NOMO-1 treated with dmso at 0.1 percent for 144 hours (cell line): ENCODE data around the gene ICOS.
"Not testable (repeated sequence)": the region's sequence is repeated elsewhere in the genome, so short reads cannot be mapped to it uniquely, and the experiment has no call there.

Source experiments
- DNase-seq: peaks from one replicate; lab custom pipeline; 2025; ENCODE audit not compliant: unreplicated experiment; lab: John Stamatoyannopoulos, UW

ICOS gene

DNA sequence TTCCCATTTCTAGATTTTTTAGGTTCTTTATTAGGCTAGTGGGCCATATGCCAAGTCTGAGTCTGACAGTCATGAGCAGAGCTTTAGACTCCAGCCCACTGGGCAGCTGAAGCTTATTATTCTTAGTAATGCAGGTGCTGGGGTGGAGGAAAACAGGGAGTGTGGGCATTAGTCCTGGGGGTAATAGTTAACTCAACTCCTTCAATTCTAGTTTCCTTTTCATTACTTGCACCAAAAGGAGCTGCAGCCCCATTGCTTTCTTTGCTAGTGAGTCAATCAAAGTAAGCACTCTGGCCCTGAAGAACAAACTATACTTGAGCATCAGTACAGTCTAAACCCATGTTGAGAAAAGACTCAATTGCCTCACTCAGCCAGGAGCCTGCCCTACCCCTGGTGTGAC lies 35.5 kb downstream of the ICOS start:
- DNase-seq, result no peak

DNA sequence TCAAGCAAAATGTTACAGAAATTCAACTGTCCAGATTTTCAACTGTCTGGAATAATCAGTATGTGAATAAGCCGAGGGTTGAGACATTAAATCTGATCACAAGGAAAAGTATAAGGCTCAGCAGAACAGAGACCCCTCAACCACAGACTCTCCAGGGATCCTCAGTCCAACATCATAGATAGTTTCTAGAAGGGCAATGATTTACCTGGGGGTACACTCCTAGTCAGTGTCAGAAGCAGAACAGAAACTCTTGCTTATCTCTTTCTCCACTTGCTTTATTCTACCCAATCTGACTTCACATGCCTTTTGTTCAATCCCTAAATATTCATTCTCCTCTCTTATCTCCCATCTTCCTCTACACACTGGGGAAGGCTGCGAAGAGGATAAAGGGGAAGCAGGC lies 36.4 kb downstream of the ICOS start:
- no peak for DNase-seq

DNA sequence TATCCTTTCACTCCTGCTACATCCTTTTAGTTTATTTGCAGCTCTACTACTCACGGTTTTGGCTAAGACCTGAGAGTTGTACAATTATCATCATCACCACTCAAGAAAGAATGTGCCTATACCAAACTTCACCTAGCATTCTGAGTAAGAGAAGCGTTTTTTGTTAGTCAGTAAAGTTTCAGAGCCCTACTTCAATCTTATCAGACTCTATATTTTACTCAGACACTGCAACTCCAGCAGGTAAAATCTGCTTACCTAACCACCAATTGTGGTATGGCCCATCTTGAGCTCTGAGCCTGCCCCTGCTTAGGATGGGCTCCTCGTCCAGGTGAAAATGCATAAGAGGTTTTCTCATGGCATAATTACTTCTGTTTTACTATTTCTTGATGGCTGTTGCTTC lies 37.1 kb downstream of the ICOS start:
- DNase-seq, result no peak

DNA sequence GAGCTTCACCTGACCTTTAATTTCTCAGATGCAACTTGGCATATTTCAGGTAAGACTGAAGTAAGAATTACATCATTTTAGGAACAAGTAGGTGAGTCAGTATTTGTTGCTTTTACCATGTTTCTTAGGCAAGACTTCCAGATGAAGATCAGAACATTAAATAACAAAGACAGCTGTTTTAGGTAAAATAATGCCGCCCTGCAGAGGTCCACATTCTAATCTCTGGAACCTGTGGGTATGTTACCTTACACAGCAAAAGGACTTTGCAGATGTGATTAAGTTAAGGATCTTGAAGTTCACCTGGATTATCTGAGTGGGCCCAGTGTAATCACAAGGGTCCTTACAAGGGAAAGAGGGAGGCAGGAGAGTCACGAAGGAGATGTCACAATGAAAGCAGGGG lies 39.3 kb downstream of the ICOS start:
- no peak for DNase-seq

DNA sequence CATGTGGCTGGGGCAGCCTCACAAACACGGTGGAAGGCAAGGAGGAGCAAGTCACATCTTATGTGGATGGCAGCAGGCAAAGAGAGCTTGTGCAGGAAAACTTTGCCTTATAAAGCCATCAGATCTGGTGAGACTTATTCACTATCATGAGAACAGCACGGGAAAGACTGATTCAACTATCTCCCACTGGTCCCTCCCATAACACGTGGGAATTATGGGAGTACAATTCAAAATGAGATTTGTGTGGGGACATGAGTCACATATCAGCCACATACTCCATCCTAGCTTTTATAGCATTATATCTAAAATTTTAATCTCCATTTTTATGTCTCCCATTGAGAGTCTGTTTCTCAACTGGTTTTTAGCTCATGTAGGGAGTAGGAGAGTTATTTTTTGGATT lies 45.7 kb downstream of the ICOS start:
- no peak for DNase-seq

DNA sequence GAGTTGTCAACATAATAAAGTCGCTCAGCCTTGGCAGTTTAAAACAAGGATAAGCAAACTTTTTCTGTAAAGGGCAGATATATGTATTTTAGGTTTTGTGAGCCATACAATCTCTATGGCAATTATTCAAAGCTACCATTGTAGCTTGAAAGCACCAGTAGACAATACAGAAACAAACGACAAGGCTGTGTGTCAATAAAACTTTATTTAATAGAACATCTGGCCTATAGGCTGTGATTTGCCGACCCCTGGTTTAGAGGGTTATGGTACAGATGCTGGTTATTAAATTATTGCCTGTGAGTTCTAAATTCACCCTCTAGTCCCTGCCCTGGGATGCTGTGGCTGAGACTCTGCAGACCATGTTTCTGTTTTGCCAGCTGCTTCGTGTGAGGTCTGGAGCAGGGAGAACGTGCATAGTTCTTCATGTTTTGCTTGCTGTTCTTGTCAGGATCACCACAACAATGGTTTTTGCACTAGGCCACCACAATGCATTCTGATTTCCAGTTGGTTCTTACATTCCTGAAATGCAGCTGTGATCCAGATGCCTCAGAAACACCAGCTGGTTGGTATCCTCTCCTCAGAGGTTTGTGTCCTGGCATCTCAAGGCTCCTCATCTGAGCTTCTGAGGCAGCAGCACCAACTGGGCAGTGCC lies 46.6 kb downstream of the ICOS start:
- no peak for DNase-seq

DNA sequence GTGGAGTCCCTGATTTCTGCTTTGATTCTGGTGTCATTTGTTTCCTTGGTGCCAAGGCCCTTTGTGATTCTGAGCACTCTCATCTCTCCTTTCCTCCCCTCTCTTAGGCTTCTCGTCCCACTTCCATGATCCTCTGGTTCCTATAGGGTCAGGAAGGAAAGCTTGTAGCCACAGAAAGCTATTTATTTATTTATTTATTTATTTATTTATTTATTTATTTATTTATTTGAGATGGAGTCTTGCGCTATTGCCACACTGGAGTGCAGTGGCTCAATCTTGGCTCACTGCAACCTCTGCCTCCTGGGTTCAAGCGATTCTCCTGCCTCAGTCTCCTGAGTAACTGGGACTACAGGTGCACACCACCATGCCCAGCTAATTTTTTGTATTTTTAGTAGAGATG lies 49.4 kb downstream of the ICOS start:
- not testable (repeated sequence) for DNase-seq

DNA sequence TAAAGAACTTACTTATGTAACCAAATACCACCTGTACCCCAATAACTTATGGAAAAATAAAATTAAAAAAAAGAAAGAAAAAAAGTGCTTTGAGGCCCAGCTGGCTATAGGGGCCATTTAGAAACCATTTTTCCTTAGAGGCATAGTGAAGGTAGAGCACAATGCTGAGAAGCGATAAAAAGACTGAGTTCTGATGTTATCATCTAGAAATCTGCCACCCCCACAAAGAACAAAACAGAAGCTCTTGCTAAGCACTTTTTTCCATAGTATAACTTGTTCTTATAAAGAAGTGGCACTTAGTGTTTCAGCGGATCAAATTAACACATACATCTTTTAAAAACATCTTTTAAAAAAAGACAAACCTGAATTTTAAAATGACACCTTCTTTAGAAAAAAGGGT lies 51.4 kb downstream of the ICOS start:
- no peak for DNase-seq

DNA sequence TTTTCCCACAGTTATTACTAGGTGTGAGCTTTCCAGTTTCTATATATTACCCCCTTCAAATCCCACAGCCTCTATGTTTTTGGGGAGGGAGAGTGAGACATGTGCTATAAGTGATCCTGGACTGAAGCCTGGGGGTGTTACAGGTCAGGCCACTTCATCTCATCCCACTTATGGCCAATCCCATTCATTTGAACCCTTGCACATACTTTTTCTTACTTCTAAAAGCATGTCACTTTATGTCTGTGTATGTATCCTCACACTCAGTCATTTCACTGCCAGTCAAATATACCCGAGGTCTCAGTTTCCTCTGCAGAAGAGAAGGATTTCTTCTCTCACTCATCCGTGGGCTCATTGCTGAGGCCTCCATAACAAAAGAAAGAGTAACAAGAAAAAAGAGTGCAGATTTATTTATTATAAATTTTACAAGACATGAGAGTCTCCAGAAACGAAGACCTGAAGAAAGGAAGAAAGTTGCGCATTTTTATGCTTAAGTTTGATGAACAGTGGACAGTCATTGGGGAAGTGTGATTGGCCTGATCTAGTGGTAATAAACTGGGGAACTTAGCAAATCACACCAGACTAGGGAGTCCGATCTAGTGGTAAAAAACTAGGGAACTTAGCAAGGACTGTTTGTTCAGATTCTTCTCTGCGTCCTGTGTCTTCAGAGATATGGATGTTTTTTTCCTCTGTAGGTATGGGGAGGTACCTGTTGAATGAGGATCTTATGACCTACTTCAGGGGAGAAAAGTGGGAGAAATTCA lies 52.1 kb downstream of the ICOS start:
- no peak for DNase-seq

DNA sequence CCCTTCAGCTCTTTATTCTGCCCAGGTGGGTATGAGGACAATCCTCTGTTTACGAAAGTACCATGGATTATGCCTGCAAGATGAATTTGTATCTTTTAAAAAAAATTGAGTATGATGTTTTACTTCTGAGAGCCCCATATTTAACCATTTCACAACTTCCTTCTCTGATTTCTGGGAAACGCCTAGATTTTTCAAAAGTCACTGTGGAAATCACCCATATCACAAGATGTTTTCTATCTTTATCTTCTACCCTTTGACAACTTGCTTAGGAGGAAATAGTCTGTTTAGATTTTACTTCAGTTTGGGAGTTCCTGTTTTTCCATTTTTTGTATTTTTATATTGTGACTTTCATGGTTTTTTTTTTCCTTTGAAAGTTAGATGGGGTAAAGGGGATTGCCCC lies 53.0 kb downstream of the ICOS start:
- DNase-seq, result no peak

DNA sequence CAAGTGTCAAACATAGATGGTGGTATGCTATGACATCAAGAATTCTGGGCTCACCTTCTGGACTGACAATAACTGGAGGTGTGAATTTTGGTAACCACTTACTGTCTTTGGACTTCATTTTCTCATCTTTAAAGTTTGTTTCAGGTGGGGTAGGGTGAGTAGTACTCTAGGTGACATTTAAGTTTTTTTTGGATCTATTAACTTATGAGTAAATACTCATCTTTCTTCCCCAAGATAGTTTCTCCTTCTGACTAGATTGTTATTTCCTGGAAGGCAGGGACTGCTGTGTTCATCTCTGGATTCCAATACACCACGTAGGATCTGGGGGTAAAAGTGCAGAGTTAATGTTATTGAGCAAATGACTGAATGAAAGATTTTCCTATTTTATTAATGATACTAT lies 55.9 kb downstream of the ICOS start:
- no peak for DNase-seq

DNA sequence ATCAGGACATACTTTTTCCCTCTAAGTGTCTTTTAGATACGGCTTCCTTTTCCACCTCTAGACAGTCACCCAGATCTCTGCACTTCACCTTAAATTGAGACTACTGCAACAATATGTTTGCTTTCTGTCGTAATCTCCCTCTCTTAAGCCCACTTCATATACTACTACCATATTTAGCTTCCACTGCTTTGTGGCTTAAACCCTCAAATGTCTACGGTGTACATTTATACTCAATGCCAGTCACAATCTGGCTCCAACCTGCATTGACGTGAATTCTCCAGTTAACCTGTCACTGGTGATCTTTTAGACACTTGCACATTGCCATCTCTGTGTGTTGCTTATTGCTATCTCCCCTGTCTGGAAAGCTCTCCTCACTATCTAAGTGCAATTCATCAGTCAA lies 56.4 kb downstream of the ICOS start:
- no peak for DNase-seq

DNA sequence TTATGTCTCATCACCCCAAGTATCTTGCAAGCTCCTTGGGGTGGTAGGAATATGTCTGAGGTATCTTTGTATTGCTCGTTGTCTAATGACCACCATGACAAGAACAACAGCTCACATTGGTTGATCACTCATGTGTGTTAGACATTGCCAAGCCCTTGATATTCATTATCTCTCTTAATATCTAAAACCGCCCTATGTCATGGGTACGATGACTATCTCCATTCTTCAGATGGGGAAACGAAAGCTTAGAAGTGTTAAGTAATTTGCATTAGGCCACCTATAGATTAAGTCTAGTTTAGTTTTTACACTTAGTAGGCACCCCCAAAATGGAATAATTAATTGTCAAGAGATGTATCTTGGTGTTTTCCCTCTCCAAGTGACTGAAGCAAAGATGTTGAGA lies 57.0 kb downstream of the ICOS start:
- DNase-seq, result no peak

DNA sequence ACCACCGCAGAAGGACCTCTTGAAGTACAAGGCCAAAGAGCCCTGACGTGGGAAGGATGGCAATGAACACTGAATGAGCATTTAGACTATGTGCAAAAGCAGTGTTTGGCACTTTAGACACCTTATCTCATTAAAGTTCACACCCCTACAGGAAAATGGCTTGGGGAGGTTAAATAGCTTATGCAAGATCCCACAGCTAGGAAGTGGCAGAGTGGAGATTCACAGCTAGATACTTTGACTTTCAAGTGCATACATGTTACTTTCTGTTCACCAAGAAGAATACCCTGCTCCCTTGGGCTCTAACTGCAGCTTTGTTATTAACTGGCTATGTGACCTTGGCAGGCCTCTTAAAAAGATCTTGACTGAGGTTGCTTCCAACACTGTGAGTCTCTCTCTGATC lies 58.2 kb downstream of the ICOS start:
- DNase-seq, result no peak

DNA sequence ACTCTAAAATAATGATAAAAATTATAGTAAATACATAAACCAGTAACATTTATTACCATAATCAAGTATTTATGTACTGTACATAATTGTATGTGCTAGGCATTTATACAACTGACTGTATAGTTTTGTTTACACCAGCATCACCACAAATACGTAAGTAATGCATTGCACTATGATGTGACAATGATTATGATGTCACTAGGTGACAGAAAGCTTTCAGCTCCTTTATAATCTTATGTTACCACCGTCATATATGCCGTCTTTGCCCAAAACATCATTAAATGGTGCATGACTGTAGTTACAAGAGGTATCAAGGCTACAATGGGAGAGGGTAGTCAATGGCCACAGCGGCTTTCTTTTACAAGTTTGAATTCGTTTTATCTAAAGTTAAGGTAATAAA lies 60.1 kb downstream of the ICOS start:
- DNase-seq, result no peak

DNA sequence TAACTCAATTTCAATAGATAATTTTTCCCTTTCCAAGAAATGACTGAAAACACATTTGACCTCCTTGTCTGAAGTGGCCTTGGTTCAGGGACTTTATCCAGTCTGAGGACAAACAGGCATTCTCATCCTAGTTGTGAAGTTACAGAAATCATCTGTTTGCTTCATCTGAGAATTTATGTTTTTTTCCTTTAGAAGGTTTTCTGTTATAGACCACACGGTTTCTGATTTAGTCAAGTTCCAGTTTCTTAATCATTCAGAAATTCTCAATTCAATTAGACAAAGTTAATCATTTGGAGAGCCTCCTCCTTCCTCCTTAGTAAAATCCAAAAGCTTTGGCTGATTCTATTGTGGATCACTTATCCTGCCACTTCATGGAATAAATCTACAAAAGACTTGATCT lies 60.9 kb downstream of the ICOS start:
- DNase-seq, result no peak

DNA sequence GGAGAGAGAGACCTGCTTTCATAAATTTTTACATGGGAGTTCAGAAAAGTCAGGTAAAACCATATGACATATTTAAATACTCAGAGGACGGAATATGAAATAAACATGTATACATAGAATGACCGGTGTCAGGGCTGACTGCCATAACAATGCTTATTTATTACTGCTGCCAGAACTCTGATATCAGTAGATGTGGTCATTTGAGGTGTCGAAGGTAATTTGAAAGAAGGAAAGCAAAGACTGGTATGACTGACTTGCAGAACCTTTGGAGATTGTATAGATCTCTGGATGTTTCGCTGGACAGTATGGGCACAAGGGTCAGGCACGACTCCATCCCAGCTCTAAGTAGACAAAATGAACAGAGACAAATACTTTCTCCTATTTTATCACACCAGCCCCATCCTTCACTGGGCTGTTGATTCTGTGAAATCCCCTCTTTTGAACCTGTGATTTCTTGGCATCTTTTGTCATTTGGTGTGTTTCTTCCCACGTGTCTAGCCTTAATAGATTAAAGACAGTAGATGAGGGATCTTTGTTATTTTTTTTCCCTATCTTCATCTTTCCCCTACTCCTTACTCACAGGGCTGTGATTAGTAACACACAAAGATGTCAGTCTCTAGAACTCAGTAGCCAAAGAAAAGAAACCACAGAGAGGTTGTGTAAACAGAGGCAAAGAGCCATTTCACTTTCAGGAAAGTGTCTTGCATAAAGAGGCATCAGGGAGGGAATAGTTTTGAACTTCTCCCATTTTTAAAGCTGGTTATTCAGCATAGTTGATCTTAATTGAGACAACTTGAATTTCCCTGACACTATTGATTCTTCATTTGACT lies 61.6 kb downstream of the ICOS start:
- DNase-seq, result no peak

DNA sequence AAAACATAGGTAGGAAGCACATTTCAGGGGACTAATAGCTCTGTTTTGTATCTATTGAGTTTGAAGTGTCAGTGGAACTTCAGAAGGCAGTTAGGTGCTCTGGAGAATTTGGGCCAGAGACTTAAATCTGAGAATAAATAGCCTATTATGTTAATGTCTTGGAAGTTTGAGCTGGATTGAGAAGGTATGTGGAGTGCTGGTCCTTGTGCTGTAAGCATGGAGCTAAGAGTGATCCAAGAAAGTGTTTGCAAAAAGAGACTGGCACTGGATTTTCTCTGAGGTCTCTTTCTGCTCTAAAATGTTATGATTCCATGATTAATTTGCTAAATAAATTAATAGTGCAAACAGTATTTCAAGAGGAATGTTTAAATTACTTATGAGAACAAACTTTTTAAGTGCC lies 63.3 kb downstream of the ICOS start:
- DNase-seq, result no peak

DNA sequence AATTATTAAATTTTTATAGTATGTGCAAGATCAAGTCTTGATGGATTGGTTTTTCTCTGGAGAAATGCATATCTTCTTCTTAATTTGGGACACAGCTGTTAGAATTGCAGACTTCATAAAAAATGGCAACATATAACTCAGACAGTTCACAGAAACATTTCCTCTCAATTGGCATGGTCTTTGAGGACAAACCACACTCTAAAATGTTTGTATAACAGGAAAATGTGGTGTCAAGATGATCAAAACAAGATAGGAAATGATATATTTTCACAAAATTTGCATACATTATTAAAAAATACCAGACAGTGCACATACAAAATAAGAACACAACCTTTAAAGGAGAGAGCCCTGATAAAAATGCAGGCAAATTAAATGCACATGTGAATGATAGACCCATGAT lies 63.9 kb downstream of the ICOS start:
- no peak for DNase-seq

DNA sequence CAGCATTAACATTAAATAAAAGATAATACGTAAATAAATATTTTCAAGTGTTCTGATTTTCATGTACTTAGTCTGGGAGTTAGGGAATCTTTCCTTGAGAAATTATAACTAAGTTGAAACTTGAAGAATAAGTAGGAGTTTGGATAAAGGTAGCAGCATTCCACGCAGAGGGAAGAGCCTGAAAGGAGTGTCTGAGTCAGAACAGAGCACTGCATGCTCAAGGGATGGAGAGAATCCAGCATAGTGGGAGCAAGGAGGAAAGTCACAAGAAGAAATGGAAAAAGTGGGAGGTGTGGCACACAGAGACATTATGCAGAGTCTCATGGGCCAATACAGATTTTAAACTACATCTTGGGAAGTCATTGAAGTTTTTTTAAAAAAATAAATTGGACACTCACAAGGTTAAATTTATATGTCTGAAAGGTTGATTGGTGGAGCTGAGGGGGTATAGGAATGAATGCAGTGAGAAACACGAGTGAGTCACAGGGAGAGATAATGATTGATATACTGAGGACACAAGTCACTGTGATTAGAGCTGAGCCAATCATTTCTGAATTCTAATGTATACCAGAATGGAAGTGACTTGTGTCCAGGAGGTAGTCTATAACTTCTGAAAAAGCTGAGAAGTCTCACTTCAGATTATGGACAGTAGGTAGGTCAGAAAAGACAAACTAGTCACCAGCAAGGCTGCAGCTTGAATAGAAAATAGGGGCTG lies 66.9 kb downstream of the ICOS start:
- no peak for DNase-seq

DNA sequence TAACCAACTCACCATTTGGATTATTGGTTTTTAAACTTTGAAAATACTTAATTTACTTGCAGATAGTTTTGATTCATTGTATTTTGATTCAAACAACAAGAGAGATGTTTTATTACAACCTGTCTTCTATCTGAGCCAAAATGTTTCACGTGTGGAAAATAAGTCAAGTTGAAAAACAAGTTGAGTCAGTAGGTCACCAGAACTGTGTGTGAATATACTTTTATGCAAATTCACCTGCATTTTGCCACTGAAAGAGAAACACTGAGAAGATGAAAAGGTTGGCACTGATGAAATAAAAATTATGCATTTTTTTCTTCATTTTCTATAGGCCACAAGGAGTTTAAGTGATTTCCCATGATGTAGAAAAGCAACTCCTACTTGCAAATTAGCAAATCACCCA lies 68.3 kb downstream of the ICOS start:
- DNase-seq, result no peak
